Vagina (tissue), 2 donors: ENCODE results near the gene ARMC5.

ENCODE experiments used
- POLR2AphosphoS5 ChIP-seq, 2 donors: sonication (generic); formaldehyde crosslinking; IDR thresholded peaks; one replicate each; pipeline ENCODE4 v1.9.0; 2017; ENCODE audit warnings: antibody characterized with exemption in 2 of 2, mild to moderate bottlenecking in 2 of 2, low read depth in 1 of 2; ENCODE audit not compliant: insufficient read depth in 1 of 2
- TF ChIP-seq, protein P1 (sequence below), 3 experiments: fragments of 450-650 bp in 2 of 3; fragments of 200-600 bp in 1 of 3; sonication (generic) in 1 of 3; IDR thresholded peaks; one replicate each; pipeline ENCODE4 v1.5.1; 2017 to 2019; ENCODE audit warnings: antibody characterized with exemption in 3 of 3, mild to moderate bottlenecking in 2 of 3, moderate library complexity in 2 of 3

DNA sequence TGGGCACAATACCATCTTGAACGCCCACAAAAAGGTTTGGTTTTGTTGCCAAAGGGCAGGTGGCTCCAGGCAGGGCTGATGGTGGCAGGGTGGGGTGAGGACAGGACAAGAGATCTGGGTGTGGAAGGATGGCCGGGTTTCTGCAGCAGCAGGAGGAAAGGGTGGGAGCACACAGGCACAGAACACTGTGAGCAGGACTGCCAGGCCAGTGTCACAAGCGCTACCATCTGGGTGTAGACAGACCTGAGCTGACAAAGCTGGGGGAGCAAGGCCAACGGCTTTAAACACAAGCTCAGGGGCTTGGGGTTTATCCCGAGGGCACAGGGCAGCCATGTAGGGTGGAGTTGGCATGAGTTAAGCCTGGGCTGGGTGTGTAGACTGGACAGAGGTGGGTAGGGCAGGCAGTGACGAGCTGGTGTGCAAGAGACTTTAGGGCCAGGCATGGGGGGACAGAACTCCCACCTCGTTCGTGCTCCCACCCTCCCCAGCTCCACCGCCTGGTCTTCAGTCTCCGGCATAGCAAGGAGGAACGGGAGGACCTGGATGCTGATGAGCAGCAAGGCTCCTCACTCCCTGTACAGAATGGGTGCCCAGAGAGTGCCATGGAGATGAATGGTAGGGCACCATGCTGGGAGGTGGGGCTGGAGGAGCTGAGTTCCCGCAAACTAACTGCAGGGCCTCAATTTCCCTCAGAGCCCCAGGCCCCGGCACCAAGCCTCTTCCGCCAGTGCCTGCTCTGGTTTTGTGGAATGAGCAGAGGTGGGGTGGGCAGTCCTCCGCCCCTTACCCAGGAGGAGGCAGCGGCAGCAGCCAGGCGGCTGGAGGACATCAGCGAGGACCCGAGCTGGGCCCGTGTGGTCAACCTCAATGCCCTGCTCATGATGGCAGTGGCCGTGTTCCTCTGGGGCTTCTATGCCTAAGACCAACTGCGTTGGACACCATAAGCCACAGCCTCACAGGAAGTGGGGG lies 30.6 kb downstream of the ARMC5 start:
- TF ChIP-seq, protein P1, sequence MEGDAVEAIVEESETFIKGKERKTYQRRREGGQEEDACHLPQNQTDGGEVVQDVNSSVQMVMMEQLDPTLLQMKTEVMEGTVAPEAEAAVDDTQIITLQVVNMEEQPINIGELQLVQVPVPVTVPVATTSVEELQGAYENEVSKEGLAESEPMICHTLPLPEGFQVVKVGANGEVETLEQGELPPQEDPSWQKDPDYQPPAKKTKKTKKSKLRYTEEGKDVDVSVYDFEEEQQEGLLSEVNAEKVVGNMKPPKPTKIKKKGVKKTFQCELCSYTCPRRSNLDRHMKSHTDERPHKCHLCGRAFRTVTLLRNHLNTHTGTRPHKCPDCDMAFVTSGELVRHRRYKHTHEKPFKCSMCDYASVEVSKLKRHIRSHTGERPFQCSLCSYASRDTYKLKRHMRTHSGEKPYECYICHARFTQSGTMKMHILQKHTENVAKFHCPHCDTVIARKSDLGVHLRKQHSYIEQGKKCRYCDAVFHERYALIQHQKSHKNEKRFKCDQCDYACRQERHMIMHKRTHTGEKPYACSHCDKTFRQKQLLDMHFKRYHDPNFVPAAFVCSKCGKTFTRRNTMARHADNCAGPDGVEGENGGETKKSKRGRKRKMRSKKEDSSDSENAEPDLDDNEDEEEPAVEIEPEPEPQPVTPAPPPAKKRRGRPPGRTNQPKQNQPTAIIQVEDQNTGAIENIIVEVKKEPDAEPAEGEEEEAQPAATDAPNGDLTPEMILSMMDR (IDR thresholded peaks at IDR 0.05), result no peak
- no peak for TF ChIP-seq POLR2AphosphoS5 (IDR thresholded peaks at IDR 0.05; ENCODE audit: insufficient read depth in 1 of 2, low read depth in 1 of 2)
